ENCODE data around the gene PTF1A. TPM values are rescaled to one million over a fixed set of nuclear protein-coding genes. Genes with fewer than 3 reads are reported as not detected.

The PTF1A gene
- total and polyA plus RNA-seq, 9 of the 15 experiments (the other 6 are each of a cell fraction or from before 2014, with no cell fraction given): not detected

- no peak for TF ChIP-seq ZBTB40 (IDR thresholded peaks at IDR 0.05)
- no peak for TF ChIP-seq ZBTB40 (CRISPR knock-in tag; IDR thresholded peaks at IDR 0.05)
- TF ChIP-seq HDGF (IDR thresholded peaks at IDR 0.05): no peak
- TF ChIP-seq HNRNPK (IDR thresholded peaks at IDR 0.05; ENCODE audit: low read depth, low read length, poor library complexity, severe bottlenecking): no peak
- no peak for TF ChIP-seq MED1 (CRISPR knock-in tag; IDR thresholded peaks at IDR 0.05; ENCODE audit: borderline replicate concordance)
- TF ChIP-seq NR4A1 (CRISPR knock-in tag; IDR thresholded peaks at IDR 0.05): no peak
- TF ChIP-seq NR4A1 (tag; IDR thresholded peaks at IDR 0.05): no peak
- no peak for TF ChIP-seq ZNF780A (CRISPR knock-in tag; IDR thresholded peaks at IDR 0.05)
- TF ChIP-seq MEF2D (tag; conservative IDR thresholded peaks at IDR 0.05; ENCODE audit: low read depth): no peak
- TF ChIP-seq ZNF445 (CRISPR knock-in tag; IDR thresholded peaks at IDR 0.05; ENCODE audit: low read depth): no peak
- TF ChIP-seq KAT2B (IDR thresholded peaks at IDR 0.05; ENCODE audit: low read depth, low read length): no peak
- no peak for TF ChIP-seq WHSC1 (IDR thresholded peaks at IDR 0.05; ENCODE audit: low read length)
- no peak for TF ChIP-seq RBM15 (IDR thresholded peaks at IDR 0.05; ENCODE audit: insufficient read depth, low read length)
- no peak for TF ChIP-seq HDAC3 (IDR thresholded peaks at IDR 0.05; ENCODE audit: borderline replicate concordance, partially characterized antibody)
Measured at GRCh38 chr10:23217471-23217870, 25.4 kb downstream of the PTF1A start (continued).
